ENCODE results near the gene KDELR1.

KDELR1 gene

GRCh38 chr19:48342414-48342738 lies 49.0 kb downstream of the KDELR1 start:
- no peak for DNase-seq (ENCODE audit: low spot score)

GRCh38 chr19:48341515-48342413 lies 49.6 kb downstream of the KDELR1 start:
- DNase-seq (ENCODE audit: low spot score) = no peak

- DNase-seq (ENCODE audit: low spot score) = no peak
Measured at GRCh38 chr19:48340995-48341394, 50.4 kb downstream of the KDELR1 start.

- DNase-seq (ENCODE audit: low spot score) = no peak
Measured at GRCh38 chr19:48338802-48339503, 52.4 kb downstream of the KDELR1 start.

- no peak for DNase-seq (ENCODE audit: low spot score)
Measured at GRCh38 chr19:48338253-48338755, 53.0 kb downstream of the KDELR1 start.

GRCh38 chr19:48333467-48334384 lies 57.6 kb downstream of the KDELR1 start:
- DNase-seq (ENCODE audit: low spot score) = peak; percentile 96

GRCh38 chr19:48332662-48333466 lies 58.5 kb downstream of the KDELR1 start:
- peak; percentile 91 for DNase-seq (ENCODE audit: low spot score)
